ENCODE data around the gene UBE2B. TPM values are rescaled to one million over a fixed set of nuclear protein-coding genes. Genes with fewer than 3 reads are reported as not detected.

The UBE2B gene
- total and polyA plus RNA-seq, 4 donors, result 20.1 to 91.6 (median 31.0) TPM

DNA sequence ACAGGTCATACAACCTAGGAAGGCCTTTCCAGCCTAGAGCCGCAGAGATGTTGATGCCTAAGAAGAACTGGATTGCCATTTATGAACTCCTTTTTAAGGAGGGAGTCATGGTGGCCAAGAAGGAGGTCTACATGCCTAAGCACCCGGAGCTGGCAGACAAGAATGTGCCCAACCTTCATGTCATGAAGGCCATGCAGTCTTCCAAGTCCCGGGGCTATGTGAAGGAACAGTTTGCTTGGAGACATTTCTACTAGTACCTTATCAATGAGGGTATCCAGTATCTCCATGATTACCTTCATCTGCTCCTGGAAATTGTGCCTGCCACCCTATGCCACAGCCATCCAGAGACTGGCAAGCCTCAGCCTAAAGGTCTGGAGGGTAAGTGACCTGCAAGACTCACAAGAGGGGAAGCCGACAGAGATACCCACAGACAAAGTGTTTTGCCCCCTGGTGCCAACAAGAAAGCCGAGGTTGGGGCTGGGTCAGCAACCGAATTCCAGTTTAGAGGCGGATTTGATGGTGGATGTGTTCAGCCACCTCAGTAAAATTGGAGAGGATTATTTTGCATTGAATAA is 51.5 kb downstream of the UBE2B start:
- H3K27me3 ChIP-seq (ENCODE audit: control insufficient read depth in 4 of 4, insufficient read depth in 4 of 4, low read length in 3 of 4), result no peaks in the 10 kb centered on the region
- no peak overlapping the region for H3K4me3 ChIP-seq (ENCODE audit: low read depth in 1 of 3, low read length in 3 of 3)
- 95% methylated on average over 7 of the region's 7 CpGs for WGBS
- TF ChIP-seq, protein P1, sequence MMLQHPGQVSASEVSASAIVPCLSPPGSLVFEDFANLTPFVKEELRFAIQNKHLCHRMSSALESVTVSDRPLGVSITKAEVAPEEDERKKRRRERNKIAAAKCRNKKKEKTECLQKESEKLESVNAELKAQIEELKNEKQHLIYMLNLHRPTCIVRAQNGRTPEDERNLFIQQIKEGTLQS (IDR thresholded peaks at IDR 0.05), result no peak
- TF ChIP-seq EGR1 (IDR thresholded peaks at IDR 0.05; ENCODE audit: low read depth in 2 of 2), result no peak
- TF ChIP-seq JUND (IDR thresholded peaks at IDR 0.05), result no peak
- no peak for TF ChIP-seq YY1 (IDR thresholded peaks at IDR 0.05)
- no peaks in the 10 kb centered on the region for H3K9me3 ChIP-seq (ENCODE audit: control insufficient read depth in 4 of 4, low read length in 3 of 4)
- no peak overlapping the region for H3K27ac ChIP-seq (ENCODE audit: low read depth in 1 of 2, low read length in 2 of 2)
- no peak overlapping the region for H3K9ac ChIP-seq (ENCODE audit: low read depth in 1 of 2, low read length in 2 of 2)
- DNase-seq (ENCODE audit: low spot score), result no peak
- no peaks in the 10 kb centered on the region for H3K36me3 ChIP-seq (ENCODE audit: control insufficient read depth in 4 of 4, insufficient read depth in 3 of 4, low read depth in 1 of 4, low read length in 3 of 4)
- peaks cover 0 to 3% (median 2%) of the 10 kb centered on the region in 4 donors for H3K4me1 ChIP-seq (ENCODE audit: control insufficient read depth in 4 of 4, insufficient read depth in 4 of 4, low read length in 3 of 4)

DNA sequence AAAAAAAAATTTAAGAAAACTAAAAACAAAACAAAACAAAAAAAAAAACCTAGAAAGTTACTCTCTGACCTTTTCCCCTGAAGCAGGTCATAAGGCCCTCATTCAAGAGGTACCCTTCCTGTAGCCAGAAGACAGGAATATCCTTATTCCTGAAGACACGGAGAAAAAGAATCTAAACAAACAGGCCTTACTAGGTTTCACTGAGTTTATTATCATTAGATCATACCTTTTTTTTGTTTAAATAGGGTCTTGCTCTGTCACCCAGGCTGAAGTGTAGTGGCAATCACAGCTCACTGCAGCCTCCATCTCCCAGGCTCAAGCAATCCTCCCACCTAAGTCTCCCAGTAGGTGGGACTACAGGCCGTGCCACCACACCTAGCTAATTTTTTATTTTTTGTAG is 52.0 kb downstream of the UBE2B start:
- no peaks in the 10 kb centered on the region for H3K27me3 ChIP-seq (ENCODE audit: control insufficient read depth in 4 of 4, insufficient read depth in 4 of 4, low read length in 3 of 4)
- no peaks in the 10 kb centered on the region for H3K9me3 ChIP-seq (ENCODE audit: control insufficient read depth in 4 of 4, low read length in 3 of 4)
- no peaks in the 10 kb centered on the region for H3K36me3 ChIP-seq (ENCODE audit: control insufficient read depth in 4 of 4, insufficient read depth in 3 of 4, low read depth in 1 of 4, low read length in 3 of 4)
- DNase-seq (ENCODE audit: low spot score), result no peak
- WGBS, result 93% methylated on average over 2 of the region's 2 CpGs
- H3K4me3 ChIP-seq (ENCODE audit: low read depth in 1 of 3, low read length in 3 of 3), result no peak overlapping the region
- TF ChIP-seq, protein P1 (IDR thresholded peaks at IDR 0.05), result no peak
- TF ChIP-seq HNF4A (conservative IDR thresholded peaks at IDR 0.05) (no peak), YY1 (IDR thresholded peaks at IDR 0.05) (no peak), RAD21 (IDR thresholded peaks at IDR 0.05) (no peak), NR2F2 (IDR thresholded peaks at IDR 0.05) (no peak), SP1 (IDR thresholded peaks at IDR 0.05) (no peak), RXRA (IDR thresholded peaks at IDR 0.05) (no peak), JUND (IDR thresholded peaks at IDR 0.05) (no peak), GABPA (IDR thresholded peaks at IDR 0.05 in 1 of 2, conservative IDR thresholded peaks at IDR 0.05 in 1 of 2) (no peak), TAF1 (conservative IDR thresholded peaks at IDR 0.05) (no peak), FOXA2 (IDR thresholded peaks at IDR 0.05) (no peak), EGR1 (IDR thresholded peaks at IDR 0.05; ENCODE audit: low read depth in 2 of 2) (no peak), FOXA1 (IDR thresholded peaks at IDR 0.05) (no peak)
- TF ChIP-seq, protein P2, sequence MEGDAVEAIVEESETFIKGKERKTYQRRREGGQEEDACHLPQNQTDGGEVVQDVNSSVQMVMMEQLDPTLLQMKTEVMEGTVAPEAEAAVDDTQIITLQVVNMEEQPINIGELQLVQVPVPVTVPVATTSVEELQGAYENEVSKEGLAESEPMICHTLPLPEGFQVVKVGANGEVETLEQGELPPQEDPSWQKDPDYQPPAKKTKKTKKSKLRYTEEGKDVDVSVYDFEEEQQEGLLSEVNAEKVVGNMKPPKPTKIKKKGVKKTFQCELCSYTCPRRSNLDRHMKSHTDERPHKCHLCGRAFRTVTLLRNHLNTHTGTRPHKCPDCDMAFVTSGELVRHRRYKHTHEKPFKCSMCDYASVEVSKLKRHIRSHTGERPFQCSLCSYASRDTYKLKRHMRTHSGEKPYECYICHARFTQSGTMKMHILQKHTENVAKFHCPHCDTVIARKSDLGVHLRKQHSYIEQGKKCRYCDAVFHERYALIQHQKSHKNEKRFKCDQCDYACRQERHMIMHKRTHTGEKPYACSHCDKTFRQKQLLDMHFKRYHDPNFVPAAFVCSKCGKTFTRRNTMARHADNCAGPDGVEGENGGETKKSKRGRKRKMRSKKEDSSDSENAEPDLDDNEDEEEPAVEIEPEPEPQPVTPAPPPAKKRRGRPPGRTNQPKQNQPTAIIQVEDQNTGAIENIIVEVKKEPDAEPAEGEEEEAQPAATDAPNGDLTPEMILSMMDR (IDR thresholded peaks at IDR 0.05; ENCODE audit: low read depth, low read length, missing input control), result no peak
- TF ChIP-seq, protein P3, sequence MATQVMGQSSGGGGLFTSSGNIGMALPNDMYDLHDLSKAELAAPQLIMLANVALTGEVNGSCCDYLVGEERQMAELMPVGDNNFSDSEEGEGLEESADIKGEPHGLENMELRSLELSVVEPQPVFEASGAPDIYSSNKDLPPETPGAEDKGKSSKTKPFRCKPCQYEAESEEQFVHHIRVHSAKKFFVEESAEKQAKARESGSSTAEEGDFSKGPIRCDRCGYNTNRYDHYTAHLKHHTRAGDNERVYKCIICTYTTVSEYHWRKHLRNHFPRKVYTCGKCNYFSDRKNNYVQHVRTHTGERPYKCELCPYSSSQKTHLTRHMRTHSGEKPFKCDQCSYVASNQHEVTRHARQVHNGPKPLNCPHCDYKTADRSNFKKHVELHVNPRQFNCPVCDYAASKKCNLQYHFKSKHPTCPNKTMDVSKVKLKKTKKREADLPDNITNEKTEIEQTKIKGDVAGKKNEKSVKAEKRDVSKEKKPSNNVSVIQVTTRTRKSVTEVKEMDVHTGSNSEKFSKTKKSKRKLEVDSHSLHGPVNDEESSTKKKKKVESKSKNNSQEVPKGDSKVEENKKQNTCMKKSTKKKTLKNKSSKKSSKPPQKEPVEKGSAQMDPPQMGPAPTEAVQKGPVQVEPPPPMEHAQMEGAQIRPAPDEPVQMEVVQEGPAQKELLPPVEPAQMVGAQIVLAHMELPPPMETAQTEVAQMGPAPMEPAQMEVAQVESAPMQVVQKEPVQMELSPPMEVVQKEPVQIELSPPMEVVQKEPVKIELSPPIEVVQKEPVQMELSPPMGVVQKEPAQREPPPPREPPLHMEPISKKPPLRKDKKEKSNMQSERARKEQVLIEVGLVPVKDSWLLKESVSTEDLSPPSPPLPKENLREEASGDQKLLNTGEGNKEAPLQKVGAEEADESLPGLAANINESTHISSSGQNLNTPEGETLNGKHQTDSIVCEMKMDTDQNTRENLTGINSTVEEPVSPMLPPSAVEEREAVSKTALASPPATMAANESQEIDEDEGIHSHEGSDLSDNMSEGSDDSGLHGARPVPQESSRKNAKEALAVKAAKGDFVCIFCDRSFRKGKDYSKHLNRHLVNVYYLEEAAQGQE (IDR thresholded peaks at IDR 0.05), result no peak
- TF ChIP-seq, protein P4, sequence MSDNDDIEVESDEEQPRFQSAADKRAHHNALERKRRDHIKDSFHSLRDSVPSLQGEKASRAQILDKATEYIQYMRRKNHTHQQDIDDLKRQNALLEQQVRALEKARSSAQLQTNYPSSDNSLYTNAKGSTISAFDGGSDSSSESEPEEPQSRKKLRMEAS (IDR thresholded peaks at IDR 0.05), result no peak
- TF ChIP-seq, protein P5, sequence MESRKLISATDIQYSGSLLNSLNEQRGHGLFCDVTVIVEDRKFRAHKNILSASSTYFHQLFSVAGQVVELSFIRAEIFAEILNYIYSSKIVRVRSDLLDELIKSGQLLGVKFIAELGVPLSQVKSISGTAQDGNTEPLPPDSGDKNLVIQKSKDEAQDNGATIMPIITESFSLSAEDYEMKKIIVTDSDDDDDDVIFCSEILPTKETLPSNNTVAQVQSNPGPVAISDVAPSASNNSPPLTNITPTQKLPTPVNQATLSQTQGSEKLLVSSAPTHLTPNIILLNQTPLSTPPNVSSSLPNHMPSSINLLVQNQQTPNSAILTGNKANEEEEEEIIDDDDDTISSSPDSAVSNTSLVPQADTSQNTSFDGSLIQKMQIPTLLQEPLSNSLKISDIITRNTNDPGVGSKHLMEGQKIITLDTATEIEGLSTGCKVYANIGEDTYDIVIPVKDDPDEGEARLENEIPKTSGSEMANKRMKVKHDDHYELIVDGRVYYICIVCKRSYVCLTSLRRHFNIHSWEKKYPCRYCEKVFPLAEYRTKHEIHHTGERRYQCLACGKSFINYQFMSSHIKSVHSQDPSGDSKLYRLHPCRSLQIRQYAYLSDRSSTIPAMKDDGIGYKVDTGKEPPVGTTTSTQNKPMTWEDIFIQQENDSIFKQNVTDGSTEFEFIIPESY (IDR thresholded peaks at IDR 0.05), result no peak
- no peak overlapping the region for H3K9ac ChIP-seq (ENCODE audit: low read depth in 1 of 2, low read length in 2 of 2)
- no peak overlapping the region for H3K27ac ChIP-seq (ENCODE audit: low read depth in 1 of 2, low read length in 2 of 2)
- H3K4me1 ChIP-seq (ENCODE audit: control insufficient read depth in 4 of 4, insufficient read depth in 4 of 4, low read length in 3 of 4), result no peaks in the 10 kb centered on the region
